HUES6 (cell line): ENCODE results near the gene IGSF8.

Experiments used
- H3K27ac ChIP-seq: 2 replicates; pipeline ENCODE4 v1.7.0; 2013; ENCODE audit warnings: low read depth, mild to moderate bottlenecking, low read length, inconsistent platforms
- H3K27me3 ChIP-seq: 2 replicates; pipeline ENCODE4 v1.6.1; 2013; ENCODE audit warnings: low read length; ENCODE audit not compliant: control insufficient read depth, insufficient read depth
- H3K36me3 ChIP-seq: 2 replicates; pipeline ENCODE4 v1.6.1; 2013; ENCODE audit warnings: low read length; ENCODE audit not compliant: control insufficient read depth, insufficient read depth
- H3K4me1 ChIP-seq: 2 replicates; pipeline ENCODE4 v1.6.1; 2013; ENCODE audit warnings: low read length; ENCODE audit not compliant: control insufficient read depth, insufficient read depth
- H3K4me3 ChIP-seq: 2 replicates; pipeline ENCODE4 v1.5.1; 2013; ENCODE audit warnings: low read depth, low read length
- H3K9ac ChIP-seq: one replicate; pipeline ENCODE4 v1.6.1; 2013; ENCODE audit warnings: mild to moderate bottlenecking, low read length
- H3K9me3 ChIP-seq: 2 replicates; pipeline ENCODE4 v1.6.1; 2013; ENCODE audit warnings: low read depth, low read length; ENCODE audit not compliant: control insufficient read depth, insufficient read depth

IGSF8 gene

GRCh38 chr1:160085686-160086455, 12.5 kb downstream of the IGSF8 start:
- H3K4me1 ChIP-seq, result peaks cover 7% of the 10 kb centered on the region; the same call in 1 of the 2 replicates
- H3K9me3 ChIP-seq, result no peaks in the 10 kb centered on the region
- peaks cover 49% of the 10 kb centered on the region for H3K27me3 ChIP-seq
- no peaks in the 10 kb centered on the region for H3K36me3 ChIP-seq
- no peak overlapping the region for H3K27ac ChIP-seq
- no peak overlapping the region for H3K9ac ChIP-seq
- H3K4me3 ChIP-seq, result no peak overlapping the region

DNA sequence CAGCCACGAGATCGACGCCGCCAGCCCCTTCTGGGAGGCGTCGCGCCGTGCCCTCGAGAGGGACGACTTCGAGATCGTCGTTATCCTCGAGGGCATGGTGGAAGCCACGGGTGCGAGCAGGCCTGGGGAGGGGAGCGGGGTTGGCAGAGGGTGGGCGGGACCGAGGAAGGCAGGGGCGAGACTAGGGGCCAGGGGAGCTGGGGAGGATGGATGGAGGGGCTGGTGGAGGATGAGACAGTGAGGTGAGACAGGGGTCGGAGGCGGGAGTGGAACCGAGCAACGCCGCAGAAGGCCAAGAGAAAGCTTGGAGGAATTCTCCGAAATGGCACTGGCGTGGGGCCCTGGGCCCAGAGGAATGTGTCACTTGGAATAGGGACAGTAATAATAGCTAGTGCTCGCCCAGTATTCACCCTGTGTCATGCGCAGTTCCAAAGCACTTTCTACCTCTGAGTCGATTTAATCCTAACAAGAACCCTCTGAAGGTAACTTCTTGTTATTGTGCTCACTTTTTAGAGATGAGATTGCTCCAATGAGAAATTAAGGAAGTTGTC, 13.6 kb downstream of the IGSF8 start:
- H3K9me3 ChIP-seq, result no peaks in the 10 kb centered on the region
- no peaks in the 10 kb centered on the region for H3K36me3 ChIP-seq
- H3K27ac ChIP-seq, result no peak overlapping the region
- H3K4me1 ChIP-seq, result peaks cover 7% of the 10 kb centered on the region; the same call in 1 of the 2 replicates
- H3K9ac ChIP-seq, result no peak overlapping the region
- no peak overlapping the region for H3K4me3 ChIP-seq
- H3K27me3 ChIP-seq, result peaks cover 59% of the 10 kb centered on the region

DNA sequence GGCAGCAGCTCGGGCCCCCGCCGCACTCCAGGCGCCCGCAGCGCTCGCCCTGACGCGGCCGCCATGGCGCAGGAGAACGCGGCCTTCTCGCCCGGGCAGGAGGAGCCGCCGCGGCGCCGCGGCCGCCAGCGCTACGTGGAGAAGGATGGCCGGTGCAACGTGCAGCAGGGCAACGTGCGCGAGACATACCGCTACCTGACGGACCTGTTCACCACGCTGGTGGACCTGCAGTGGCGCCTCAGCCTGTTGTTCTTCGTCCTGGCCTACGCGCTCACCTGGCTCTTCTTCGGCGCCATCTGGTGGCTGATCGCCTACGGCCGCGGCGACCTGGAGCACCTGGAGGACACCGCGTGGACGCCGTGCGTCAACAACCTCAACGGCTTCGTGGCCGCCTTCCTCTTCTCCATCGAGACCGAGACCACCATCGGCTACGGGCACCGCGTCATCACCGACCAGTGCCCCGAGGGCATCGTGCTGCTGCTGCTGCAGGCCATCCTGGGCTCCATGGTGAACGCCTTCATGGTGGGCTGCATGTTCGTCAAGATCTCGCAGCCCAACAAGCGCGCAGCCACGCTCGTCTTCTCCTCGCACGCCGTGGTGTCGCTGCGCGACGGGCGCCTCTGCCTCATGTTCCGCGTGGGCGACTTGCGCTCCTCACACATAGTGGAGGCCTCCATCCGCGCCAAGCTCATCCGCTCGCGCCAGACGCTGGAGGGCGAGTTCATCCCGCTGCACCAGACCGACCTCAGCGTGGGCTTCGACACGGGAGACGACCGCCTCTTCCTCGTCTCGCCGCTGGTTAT, 14.2 kb downstream of the IGSF8 start:
- H3K9ac ChIP-seq, result no peak overlapping the region
- peaks cover 7% of the 10 kb centered on the region; the same call in 1 of the 2 replicates for H3K4me1 ChIP-seq
- peak overlapping the region; percentile 54 for H3K4me3 ChIP-seq
- H3K36me3 ChIP-seq, result no peaks in the 10 kb centered on the region
- peaks cover 64% of the 10 kb centered on the region for H3K27me3 ChIP-seq
- no peaks in the 10 kb centered on the region for H3K9me3 ChIP-seq
- H3K27ac ChIP-seq, result no peak overlapping the region

DNA sequence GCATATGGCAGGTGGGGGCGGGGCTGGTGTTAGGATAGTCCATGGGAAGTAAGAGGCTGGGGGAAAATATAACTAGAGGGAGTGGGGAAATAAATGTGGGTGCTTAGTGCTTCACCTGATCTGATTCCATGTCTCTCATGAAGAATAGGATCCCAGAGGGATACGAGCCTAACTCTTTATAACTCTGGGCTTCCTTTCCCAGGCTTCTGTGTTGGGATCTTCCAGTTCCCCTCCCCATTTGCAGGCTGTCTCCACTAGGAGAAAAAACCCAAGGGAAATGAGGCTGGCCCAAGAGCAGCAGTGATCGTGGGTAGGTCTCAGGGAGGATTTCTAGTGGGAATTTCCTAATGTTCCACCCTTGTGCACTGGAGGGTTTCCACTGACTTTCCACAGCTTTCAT, 15.5 kb downstream of the IGSF8 start:
- Histone ChIP-seq H3K4me3 (no peak overlapping the region), H3K9ac (no peak overlapping the region), H3K9me3 (no peaks in the 10 kb centered on the region), H3K27ac (no peak overlapping the region), H3K36me3 (no peaks in the 10 kb centered on the region), H3K27me3 (peaks cover 64% of the 10 kb centered on the region), H3K4me1 (peaks cover 7% of the 10 kb centered on the region; the same call in 1 of the 2 replicates)

DNA sequence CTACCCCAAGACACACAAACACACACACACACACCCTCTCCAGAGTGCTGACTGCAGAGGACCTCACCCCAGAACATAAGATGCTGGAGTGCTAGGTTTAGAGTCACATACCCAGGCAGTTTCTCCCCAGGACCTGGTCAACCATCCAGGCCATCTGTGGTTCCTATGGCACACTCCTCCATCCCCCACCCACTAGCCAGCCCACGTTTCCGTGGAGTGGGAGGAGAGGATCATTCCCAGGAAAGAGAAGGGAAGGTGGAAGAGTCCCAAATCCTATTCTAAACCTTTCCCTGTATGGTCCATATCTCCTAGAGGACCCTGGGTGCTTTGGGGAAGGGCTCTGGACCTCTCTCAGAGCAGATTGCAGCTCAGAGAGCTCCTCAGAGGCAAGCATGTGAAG, 15.9 kb downstream of the IGSF8 start:
- H3K27me3 ChIP-seq, result peaks cover 66% of the 10 kb centered on the region

DNA sequence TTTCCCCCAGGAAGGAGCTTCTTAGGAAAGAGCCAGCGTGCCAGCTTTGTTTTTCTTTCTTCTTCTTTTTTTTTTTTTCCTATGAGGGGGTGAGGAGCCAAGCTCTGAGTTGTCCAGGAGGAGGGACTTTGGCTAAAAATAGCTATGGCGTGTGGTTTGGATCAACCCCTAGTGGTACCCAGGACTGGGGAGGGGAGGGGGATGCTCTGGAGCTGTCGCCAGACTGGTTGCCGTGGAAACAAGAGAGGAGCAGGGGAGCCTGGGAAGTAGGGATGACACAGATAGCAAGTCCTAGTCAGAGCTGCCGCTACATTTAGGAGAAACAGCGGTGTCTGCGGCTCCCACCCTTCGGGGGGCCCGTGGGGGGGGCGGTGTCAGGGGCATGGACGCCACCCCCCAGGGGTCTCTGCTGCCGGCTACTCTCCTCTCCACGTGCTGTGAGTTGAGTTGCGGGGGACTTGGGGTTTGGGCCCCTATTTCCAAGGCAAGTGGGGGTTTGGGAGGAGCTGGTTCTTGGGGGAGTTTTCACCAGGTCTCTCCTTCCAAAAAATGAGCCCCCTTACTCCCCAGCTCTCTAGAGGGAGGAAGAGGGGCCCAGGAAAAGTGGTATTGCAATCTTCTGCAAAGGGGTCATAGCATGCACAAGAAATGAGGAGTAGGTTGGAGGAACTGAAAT, 17.0 kb downstream of the IGSF8 start, which contains the start of gene KCNJ9:
TSS of gene KCNJ9 (plus strand) at position 278 of the 676 bp plus-strand sequence. CDS start 2,493 bp downstream, outside the sequence.
- Histone ChIP-seq H3K9me3 (no peaks in the 10 kb centered on the region), H3K36me3 (no peaks in the 10 kb centered on the region), H3K27me3 (peaks cover 73% of the 10 kb centered on the region), H3K4me3 (no peak within 1 kb of the TSS), H3K9ac (no peak within 1 kb of the TSS), H3K4me1 (peaks cover 7% of the 10 kb centered on the region; the same call in 1 of the 2 replicates), H3K27ac (no peak within 1 kb of the TSS)

More for the DNA sequence above, 15.9 kb downstream of the IGSF8 start:
- H3K36me3 ChIP-seq, result no peaks in the 10 kb centered on the region
- H3K4me3 ChIP-seq, result no peak overlapping the region
- no peaks in the 10 kb centered on the region for H3K9me3 ChIP-seq
- H3K9ac ChIP-seq, result no peak overlapping the region
- no peak overlapping the region for H3K27ac ChIP-seq
- peaks cover 7% of the 10 kb centered on the region; the same call in 1 of the 2 replicates for H3K4me1 ChIP-seq

- Histone ChIP-seq H3K27me3 (peaks cover 70% of the 10 kb centered on the region), H3K27ac (no peak overlapping the region), H3K9ac (no peak overlapping the region), H3K9me3 (no peaks in the 10 kb centered on the region), H3K36me3 (no peaks in the 10 kb centered on the region), H3K4me1 (0 out of 2 replicates have a peak, but pooled peaks cover 3% of the 10 kb centered on the region), H3K4me3 (no peak overlapping the region)
These were observed 17.9 kb downstream of the IGSF8 start for GRCh38 chr1:160080381-160081100.

- H3K27ac ChIP-seq, result no peak overlapping the region
- 0 out of 2 replicates have a peak, but pooled peaks cover 3% of the 10 kb centered on the region for H3K4me1 ChIP-seq
- no peak overlapping the region for H3K4me3 ChIP-seq
- no peaks in the 10 kb centered on the region for H3K36me3 ChIP-seq
- no peak overlapping the region for H3K9ac ChIP-seq
- H3K27me3 ChIP-seq, result peaks cover 59% of the 10 kb centered on the region
- no peaks in the 10 kb centered on the region for H3K9me3 ChIP-seq
These were observed 19.0 kb downstream of the IGSF8 start for GRCh38 chr1:160079448-160079847.

- no peaks in the 10 kb centered on the region for H3K36me3 ChIP-seq
- no peaks in the 10 kb centered on the region for H3K4me1 ChIP-seq
- H3K9me3 ChIP-seq, result no peaks in the 10 kb centered on the region
- peaks cover 52% of the 10 kb centered on the region for H3K27me3 ChIP-seq
- H3K4me3 ChIP-seq, result no peak overlapping the region
- H3K27ac ChIP-seq, result no peak overlapping the region
- no peak overlapping the region for H3K9ac ChIP-seq
These were observed 19.8 kb downstream of the IGSF8 start for GRCh38 chr1:160078512-160079195.

GRCh38 chr1:160077486-160077885, 20.9 kb downstream of the IGSF8 start:
- Histone ChIP-seq H3K4me1 (no peaks in the 10 kb centered on the region), H3K9me3 (no peaks in the 10 kb centered on the region), H3K27ac (no peak overlapping the region), H3K36me3 (no peaks in the 10 kb centered on the region), H3K9ac (no peak overlapping the region), H3K27me3 (peaks cover 46% of the 10 kb centered on the region), H3K4me3 (no peak overlapping the region)
